Measurements from ENCODE around the gene TMEM62. TPM values are rescaled to one million over a fixed set of nuclear protein-coding genes. Genes with fewer than 3 reads are reported as not detected.

The TMEM62 gene
- total RNA-seq, 1 donor from 2014 or later, result 15.3 TPM

GRCh38 chr15:43128980-43129335, 4.4 kb upstream of the TMEM62 start:
- peaks cover 38% of the 10 kb centered on the region for H3K27me3 Mint-ChIP-seq (ENCODE audit: low read depth)
- peaks cover 8% of the 10 kb centered on the region for H3K4me1 Mint-ChIP-seq
- no peak overlapping the region for H3K4me3 Mint-ChIP-seq
- H3K9me3 Mint-ChIP-seq, result peaks cover 6% of the 10 kb centered on the region
- DNase-seq (ENCODE audit: low read depth, low spot score), result no peak
- no peak for TF ChIP-seq CTCF (conservative IDR thresholded peaks at IDR 0.05)
- no peak overlapping the region for H3K27ac Mint-ChIP-seq (ENCODE audit: unreplicated experiment)
- no peaks in the 10 kb centered on the region for H3K36me3 Mint-ChIP-seq (ENCODE audit: low read depth)

- DNase-seq (ENCODE audit: low read depth, low spot score), result no peak
- peak overlapping the region; percentile 85 for H3K27ac Mint-ChIP-seq (ENCODE audit: unreplicated experiment)
- H3K4me1 Mint-ChIP-seq, result peaks cover 19% of the 10 kb centered on the region
- H3K4me3 Mint-ChIP-seq, result peak overlapping the region; percentile 88
- TF ChIP-seq CTCF (conservative IDR thresholded peaks at IDR 0.05), result no peak
- H3K9me3 Mint-ChIP-seq, result peaks cover 3% of the 10 kb centered on the region
- peaks cover 22% of the 10 kb centered on the region for H3K27me3 Mint-ChIP-seq (ENCODE audit: low read depth)
- H3K36me3 Mint-ChIP-seq (ENCODE audit: low read depth), result peaks cover 4% of the 10 kb centered on the region
Measured at GRCh38 chr15:43132830-43133429, 456 bp upstream of the TMEM62 start.

GRCh38 chr15:43134157-43134635, 810 bp downstream of the TMEM62 start:
- H3K27ac Mint-ChIP-seq (ENCODE audit: unreplicated experiment), result peak overlapping the region; percentile 38
- peaks cover 17% of the 10 kb centered on the region for H3K27me3 Mint-ChIP-seq (ENCODE audit: low read depth)
- peaks cover 9% of the 10 kb centered on the region for H3K36me3 Mint-ChIP-seq (ENCODE audit: low read depth)
- no peak for DNase-seq (ENCODE audit: low read depth, low spot score)
- peaks cover 19% of the 10 kb centered on the region for H3K4me1 Mint-ChIP-seq
- TF ChIP-seq CTCF (conservative IDR thresholded peaks at IDR 0.05), result no peak
- H3K9me3 Mint-ChIP-seq, result peaks cover 3% of the 10 kb centered on the region
- H3K4me3 Mint-ChIP-seq, result peak overlapping the region; percentile 92

- no peaks in the 10 kb centered on the region for H3K9me3 Mint-ChIP-seq
- peaks cover 8% of the 10 kb centered on the region for H3K27me3 Mint-ChIP-seq (ENCODE audit: low read depth)
- DNase-seq (ENCODE audit: low read depth, low spot score), result no peak
- H3K4me1 Mint-ChIP-seq, result peaks cover 19% of the 10 kb centered on the region
- TF ChIP-seq CTCF (conservative IDR thresholded peaks at IDR 0.05), result no peak
- H3K36me3 Mint-ChIP-seq (ENCODE audit: low read depth), result peaks cover 17% of the 10 kb centered on the region
- no peak overlapping the region for H3K4me3 Mint-ChIP-seq
- H3K27ac Mint-ChIP-seq (ENCODE audit: unreplicated experiment), result no peak overlapping the region
Measured at GRCh38 chr15:43135351-43135750, 2.0 kb downstream of the TMEM62 start.

GRCh38 chr15:43143203-43143941, 10.0 kb downstream of the TMEM62 start:
- Mint-ChIP-seq H3K36me3 (ENCODE audit: low read depth) (peaks cover 26% of the 10 kb centered on the region), H3K27ac (ENCODE audit: unreplicated experiment) (no peak overlapping the region), H3K9me3 (no peaks in the 10 kb centered on the region), H3K4me3 (no peak overlapping the region), H3K27me3 (ENCODE audit: low read depth) (no peaks in the 10 kb centered on the region), H3K4me1 (no peaks in the 10 kb centered on the region)
- no peak for DNase-seq (ENCODE audit: low read depth, low spot score)
- TF ChIP-seq CTCF (conservative IDR thresholded peaks at IDR 0.05), result no peak

Measured in neural crest cell (in vitro differentiated cells).